Measurements from ENCODE around the gene C6. TPM values are rescaled to one million over a fixed set of nuclear protein-coding genes. Genes with fewer than 3 reads are reported as not detected.

The C6 gene
- total RNA-seq, 1 donor from 2014 or later, result 9.8 TPM

DNA sequence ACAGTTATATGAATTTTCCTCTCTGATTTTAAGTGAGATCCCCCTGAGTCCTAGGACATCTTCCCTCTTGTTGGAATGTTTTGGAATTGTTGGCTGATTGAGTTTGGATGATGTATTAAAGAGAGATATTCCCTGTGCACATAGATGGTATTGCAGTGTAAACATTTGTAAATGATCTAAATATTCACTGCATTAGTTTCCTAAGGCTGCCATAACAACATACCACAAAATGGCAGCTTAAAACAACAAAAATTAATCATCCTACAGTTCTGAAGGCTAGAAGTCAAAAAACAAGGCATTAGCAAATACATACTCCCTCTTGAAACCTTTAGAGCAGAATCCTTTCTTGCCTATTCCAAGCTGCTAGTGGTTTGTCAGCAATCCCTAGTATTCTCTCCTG is 104.1 kb downstream of the C6 start:
- no peaks in the 10 kb centered on the region for H3K27me3 ChIP-seq (ENCODE audit: low read depth)
- no peaks in the 10 kb centered on the region for H3K36me3 ChIP-seq
- H3K9me3 ChIP-seq, result no peaks in the 10 kb centered on the region
- no peak overlapping the region for H3K4me3 ChIP-seq
- H3K4me1 ChIP-seq, result no peaks in the 10 kb centered on the region
- DNase-seq (no peak), ATAC-seq (no peak)
- H3K27ac ChIP-seq, result no peak overlapping the region
- intact Hi-C loops (cut with DNase I), result no loop called here
- TF ChIP-seq, protein P1, sequence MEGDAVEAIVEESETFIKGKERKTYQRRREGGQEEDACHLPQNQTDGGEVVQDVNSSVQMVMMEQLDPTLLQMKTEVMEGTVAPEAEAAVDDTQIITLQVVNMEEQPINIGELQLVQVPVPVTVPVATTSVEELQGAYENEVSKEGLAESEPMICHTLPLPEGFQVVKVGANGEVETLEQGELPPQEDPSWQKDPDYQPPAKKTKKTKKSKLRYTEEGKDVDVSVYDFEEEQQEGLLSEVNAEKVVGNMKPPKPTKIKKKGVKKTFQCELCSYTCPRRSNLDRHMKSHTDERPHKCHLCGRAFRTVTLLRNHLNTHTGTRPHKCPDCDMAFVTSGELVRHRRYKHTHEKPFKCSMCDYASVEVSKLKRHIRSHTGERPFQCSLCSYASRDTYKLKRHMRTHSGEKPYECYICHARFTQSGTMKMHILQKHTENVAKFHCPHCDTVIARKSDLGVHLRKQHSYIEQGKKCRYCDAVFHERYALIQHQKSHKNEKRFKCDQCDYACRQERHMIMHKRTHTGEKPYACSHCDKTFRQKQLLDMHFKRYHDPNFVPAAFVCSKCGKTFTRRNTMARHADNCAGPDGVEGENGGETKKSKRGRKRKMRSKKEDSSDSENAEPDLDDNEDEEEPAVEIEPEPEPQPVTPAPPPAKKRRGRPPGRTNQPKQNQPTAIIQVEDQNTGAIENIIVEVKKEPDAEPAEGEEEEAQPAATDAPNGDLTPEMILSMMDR (IDR thresholded peaks at IDR 0.05), result no peak

DNA sequence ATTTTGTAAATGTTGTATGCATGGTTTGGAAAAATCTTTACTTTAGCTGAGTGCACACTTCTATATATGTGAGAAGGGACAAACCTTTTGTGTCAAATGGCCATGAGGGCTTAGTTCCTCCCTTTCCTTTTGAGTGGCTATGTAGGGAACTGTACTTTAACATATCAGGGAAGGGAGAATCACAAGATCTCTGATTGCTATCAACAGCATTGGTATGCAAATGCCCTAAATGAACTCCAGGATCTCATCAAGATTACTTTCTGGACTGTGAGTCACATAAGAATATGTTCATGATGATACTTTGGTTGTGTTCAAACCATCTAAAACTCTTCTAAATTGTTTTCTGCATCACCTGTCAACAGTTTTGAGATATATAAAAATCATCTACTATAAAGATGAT is 111.0 kb downstream of the C6 start:
- TF ChIP-seq, protein P1 (IDR thresholded peaks at IDR 0.05), result no peak
- no peaks in the 10 kb centered on the region for H3K4me1 ChIP-seq
- ATAC-seq (no peak), DNase-seq (no peak)
- no peaks in the 10 kb centered on the region for H3K36me3 ChIP-seq
- H3K4me3 ChIP-seq, result no peak overlapping the region
- no peak overlapping the region for H3K27ac ChIP-seq
- no peaks in the 10 kb centered on the region for H3K9me3 ChIP-seq
- H3K27me3 ChIP-seq (ENCODE audit: low read depth), result no peaks in the 10 kb centered on the region
- intact Hi-C loops (cut with DNase I), result no loop called here

DNA sequence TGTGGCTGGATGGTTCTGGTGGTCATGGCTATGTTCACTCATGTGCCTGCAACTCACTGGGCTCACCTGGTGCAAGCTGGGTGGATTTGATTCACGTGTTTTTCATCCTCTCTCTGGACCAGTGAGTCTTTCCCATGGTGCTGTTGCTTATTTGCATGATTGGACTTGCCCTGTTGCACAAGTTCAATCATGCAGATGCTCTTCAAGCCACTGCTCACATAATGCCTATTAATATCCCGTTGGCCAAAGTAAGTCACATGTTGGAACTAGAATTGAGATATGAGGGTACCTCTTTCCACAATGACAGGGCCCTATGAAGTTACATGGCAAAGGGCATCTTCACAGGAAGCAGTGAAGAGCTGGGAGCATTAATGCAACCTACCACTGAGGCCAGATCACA is 115.7 kb downstream of the C6 start:
- ATAC-seq (no peak), DNase-seq (no peak)
- no peak overlapping the region for H3K27ac ChIP-seq
- H3K9me3 ChIP-seq, result no peaks in the 10 kb centered on the region
- no peak overlapping the region for H3K4me3 ChIP-seq
- TF ChIP-seq, protein P1 (IDR thresholded peaks at IDR 0.05), result no peak
- no peaks in the 10 kb centered on the region for H3K27me3 ChIP-seq (ENCODE audit: low read depth)
- no peaks in the 10 kb centered on the region for H3K4me1 ChIP-seq
- intact Hi-C loops (cut with DNase I), result no loop called here
- H3K36me3 ChIP-seq, result no peaks in the 10 kb centered on the region

DNA sequence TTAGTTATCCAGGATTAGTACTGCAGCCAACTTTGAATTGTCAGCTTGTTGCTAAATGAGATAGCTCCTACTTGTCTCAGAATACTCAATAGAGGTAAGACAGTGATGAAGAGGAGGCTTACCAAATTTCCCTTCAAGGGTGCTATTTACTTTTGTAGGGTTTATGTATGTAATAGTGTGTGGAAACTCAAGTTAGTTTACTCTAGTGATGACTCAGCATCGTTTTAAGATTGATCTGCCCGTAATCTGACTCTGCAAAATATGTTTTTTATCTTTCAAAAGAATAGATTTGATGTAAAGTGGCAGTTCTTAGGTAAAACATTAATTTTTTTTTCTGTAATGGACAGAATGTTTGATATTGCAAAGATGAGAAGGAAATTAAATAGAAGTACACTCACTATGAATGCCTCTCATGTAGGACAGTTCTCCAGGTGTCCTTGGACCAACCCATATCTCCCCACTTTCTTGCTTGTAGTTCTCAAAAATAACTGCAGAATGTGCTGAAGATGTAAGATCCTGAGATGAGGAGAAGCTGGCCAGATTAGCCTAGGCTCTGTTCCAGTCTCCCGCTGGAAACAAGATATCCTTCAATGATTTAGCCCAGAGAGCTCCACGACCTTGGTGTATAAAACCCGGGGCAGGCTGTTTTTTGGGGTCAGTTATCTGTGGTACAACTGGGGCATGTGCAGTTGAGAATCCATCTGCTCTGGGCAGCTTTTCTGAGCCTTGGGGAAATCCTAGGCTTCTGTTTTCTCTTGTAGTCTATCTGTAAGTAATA is 117.8 kb downstream of the C6 start:
- Histone ChIP-seq H3K27me3 (ENCODE audit: low read depth) (no peaks in the 10 kb centered on the region), H3K27ac (no peak overlapping the region), H3K4me3 (no peak overlapping the region), H3K4me1 (no peaks in the 10 kb centered on the region), H3K36me3 (no peaks in the 10 kb centered on the region), H3K9me3 (no peaks in the 10 kb centered on the region)
- TF ChIP-seq, protein P1 (IDR thresholded peaks at IDR 0.05), result no peak
- ATAC-seq, result no peak
- intact Hi-C loops (cut with DNase I), result no loop called here
- DNase-seq, result no peak

DNA sequence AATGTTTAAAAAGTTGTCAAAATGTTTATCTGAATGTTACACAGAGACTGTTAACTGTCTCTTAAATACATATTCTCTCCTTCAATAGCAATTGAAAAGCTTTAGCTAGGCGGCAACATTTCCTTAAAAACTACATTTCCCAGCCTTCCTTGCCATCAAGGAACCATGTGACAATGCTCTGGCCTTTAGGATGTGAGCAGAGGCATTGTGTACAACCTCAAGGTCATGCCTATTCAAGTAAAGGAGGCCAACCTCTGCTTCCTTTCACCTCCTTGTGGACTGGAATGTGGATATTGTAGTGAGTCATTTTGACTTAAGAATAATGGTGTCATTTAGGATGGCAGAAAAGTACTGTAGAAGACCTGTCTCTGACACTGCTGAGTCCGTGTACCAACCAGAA is 118.5 kb downstream of the C6 start:
- H3K27me3 ChIP-seq (ENCODE audit: low read depth), result no peaks in the 10 kb centered on the region
- no peak for ATAC-seq
- intact Hi-C loops (cut with DNase I), result no loop called here
- no peaks in the 10 kb centered on the region for H3K4me1 ChIP-seq
- TF ChIP-seq, protein P1 (IDR thresholded peaks at IDR 0.05), result no peak
- DNase-seq, result no peak
- H3K36me3 ChIP-seq, result no peaks in the 10 kb centered on the region
- H3K9me3 ChIP-seq, result no peaks in the 10 kb centered on the region
- no peak overlapping the region for H3K4me3 ChIP-seq
- no peak overlapping the region for H3K27ac ChIP-seq

Data from lower lobe of right lung (tissue), 2 donors.